D721Med (cell line): ENCODE measurements around the gene DRICH1.
A peak's percentile ranks its signal among the peaks of the same experiment; 100 is the strongest.

Experiments used
- DNase-seq: peaks from one replicate; pipeline ENCODE4 v3.0.0; 2011; ENCODE audit warnings: low spot score; ENCODE audit not compliant: insufficient read length
- FAIRE-seq: peaks from 2 replicates; lab custom pipeline; 2011; peaks lifted over from hg19 to GRCh38; lab: Jason Lieb, UNC
- TF ChIP-seq, protein P1 (sequence below): IDR thresholded peaks from 2 replicates; pipeline ENCODE4 v1.5.1; 2012; ENCODE audit warnings: mild to moderate bottlenecking, control low read depth; ENCODE audit not compliant: insufficient read depth; ENCODE audit errors: missing control alignments

The DRICH1 gene

GRCh38 chr22:23591846-23592245, 40.3 kb downstream of the DRICH1 start:
- DNase-seq (no peak), FAIRE-seq (no peak)
- TF ChIP-seq, protein P1, sequence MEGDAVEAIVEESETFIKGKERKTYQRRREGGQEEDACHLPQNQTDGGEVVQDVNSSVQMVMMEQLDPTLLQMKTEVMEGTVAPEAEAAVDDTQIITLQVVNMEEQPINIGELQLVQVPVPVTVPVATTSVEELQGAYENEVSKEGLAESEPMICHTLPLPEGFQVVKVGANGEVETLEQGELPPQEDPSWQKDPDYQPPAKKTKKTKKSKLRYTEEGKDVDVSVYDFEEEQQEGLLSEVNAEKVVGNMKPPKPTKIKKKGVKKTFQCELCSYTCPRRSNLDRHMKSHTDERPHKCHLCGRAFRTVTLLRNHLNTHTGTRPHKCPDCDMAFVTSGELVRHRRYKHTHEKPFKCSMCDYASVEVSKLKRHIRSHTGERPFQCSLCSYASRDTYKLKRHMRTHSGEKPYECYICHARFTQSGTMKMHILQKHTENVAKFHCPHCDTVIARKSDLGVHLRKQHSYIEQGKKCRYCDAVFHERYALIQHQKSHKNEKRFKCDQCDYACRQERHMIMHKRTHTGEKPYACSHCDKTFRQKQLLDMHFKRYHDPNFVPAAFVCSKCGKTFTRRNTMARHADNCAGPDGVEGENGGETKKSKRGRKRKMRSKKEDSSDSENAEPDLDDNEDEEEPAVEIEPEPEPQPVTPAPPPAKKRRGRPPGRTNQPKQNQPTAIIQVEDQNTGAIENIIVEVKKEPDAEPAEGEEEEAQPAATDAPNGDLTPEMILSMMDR = no peak

GRCh38 chr22:23591201-23591791, 40.8 kb downstream of the DRICH1 start:
- DNase-seq (peak; percentile 77), FAIRE-seq (no peak)

GRCh38 chr22:23583836-23584235, 48.3 kb downstream of the DRICH1 start:
- FAIRE-seq (no peak), DNase-seq (no peak)
- TF ChIP-seq, protein P1 = no peak

More at GRCh38 chr22:23591201-23591791, 40.8 kb downstream of the DRICH1 start:
- TF ChIP-seq, protein P1 = peak; percentile 77

DNA sequence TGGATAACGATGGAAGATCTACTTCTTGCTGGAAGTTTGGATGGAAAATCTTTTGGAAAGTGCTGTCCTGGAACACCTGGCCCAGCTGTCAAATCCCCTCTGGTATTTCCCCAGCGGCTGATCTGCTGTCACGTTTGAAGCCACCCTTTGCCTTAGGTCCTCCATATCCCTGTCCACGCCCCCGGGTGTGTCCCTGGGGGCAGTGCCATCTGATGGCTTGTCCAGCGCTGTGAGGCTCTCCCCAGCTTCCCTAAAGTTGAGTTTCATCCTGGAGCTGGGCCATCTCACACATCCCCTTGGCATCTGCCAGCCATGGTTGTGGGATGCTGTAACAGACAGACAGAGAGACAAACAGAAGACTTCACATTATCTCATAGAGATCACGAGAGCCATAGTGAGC, 49.0 kb downstream of the DRICH1 start:
- no peak for FAIRE-seq
- TF ChIP-seq, protein P1 = no peak
- no peak for DNase-seq

DNA sequence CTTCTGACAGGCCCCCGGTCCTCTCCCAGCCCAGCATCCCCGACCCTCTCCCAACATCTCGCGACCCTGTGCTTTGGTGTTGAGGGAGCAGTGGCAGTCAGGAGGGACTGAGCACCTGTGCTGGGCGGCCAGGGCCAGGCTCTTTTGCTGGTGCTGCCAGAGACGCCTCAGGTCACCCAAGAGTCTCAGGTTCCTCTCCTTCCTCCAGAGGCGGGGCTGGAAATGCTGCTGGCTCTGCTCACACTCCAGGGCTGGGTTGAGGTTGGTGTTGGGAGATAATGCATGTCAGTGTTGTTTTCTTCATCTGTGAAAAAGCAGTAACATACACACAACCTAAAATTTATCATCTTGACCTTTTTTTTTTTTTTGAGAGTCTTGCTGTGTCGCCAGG, 50.9 kb downstream of the DRICH1 start:
- DNase-seq (no peak), FAIRE-seq (no peak)
- TF ChIP-seq, protein P1 = no peak

DNA sequence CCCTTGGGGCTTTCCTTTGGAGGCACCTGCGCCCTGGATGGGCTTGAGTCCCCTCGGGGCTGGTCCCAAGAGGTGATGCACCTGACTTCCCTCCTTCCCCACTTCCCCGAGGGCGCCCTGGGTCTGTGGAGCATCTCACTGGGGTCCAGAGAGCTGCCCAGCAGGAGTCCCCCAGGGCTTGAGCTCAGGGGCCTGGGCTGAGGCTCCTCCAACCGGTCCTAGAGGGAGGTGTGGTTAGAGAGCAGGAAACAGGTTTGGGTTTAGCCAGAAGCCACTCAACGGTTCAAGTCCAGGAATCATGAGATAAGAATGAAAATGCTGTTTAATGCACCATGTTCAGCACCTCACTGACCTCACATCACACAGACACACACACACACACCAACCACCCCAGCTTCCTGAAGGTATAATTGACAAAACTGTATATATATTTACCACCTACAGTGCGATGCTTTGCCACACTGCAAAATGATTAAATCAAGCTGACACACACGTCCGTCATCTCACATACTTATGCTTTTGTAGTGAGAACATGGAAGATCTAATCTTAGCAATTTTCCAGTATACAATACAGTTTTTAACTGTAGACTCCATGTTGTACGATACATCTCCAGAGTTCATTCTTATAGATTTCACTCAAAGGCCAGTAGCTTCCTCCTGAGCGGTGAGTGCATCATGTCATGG, 51.4 kb downstream of the DRICH1 start:
- DNase-seq = no peak
- TF ChIP-seq, protein P1 = no peak
- no peak for FAIRE-seq
